Renal cortex interstitium (tissue), 11 donors: Measurements from ENCODE around the gene MYO3B. TPM values are rescaled to one million over a fixed set of nuclear protein-coding genes. Genes with fewer than 3 reads are reported as not detected.

Source experiments
- DNase-seq, 11 donors: peaks; one replicate each; pipeline ENCODE4 v3.0.0-alpha.2; 2013; ENCODE audit warnings: low read depth in 9 of 11, low spot score in 4 of 11; ENCODE audit errors: extremely low read depth in 1 of 11
- polyA plus RNA-seq, 3 donors: library from polyadenylated mRNA; unstranded; fragments of 120-200 nt; gene quantifications; one replicate each; pipeline ENCODE4 v1.2.1, GENCODE V29; 2013; ENCODE audit not compliant: insufficient read length in 3 of 3

The MYO3B gene
- polyA plus RNA-seq, 3 donors, result 6.1 to 9.9 (median 6.6) TPM

DNA sequence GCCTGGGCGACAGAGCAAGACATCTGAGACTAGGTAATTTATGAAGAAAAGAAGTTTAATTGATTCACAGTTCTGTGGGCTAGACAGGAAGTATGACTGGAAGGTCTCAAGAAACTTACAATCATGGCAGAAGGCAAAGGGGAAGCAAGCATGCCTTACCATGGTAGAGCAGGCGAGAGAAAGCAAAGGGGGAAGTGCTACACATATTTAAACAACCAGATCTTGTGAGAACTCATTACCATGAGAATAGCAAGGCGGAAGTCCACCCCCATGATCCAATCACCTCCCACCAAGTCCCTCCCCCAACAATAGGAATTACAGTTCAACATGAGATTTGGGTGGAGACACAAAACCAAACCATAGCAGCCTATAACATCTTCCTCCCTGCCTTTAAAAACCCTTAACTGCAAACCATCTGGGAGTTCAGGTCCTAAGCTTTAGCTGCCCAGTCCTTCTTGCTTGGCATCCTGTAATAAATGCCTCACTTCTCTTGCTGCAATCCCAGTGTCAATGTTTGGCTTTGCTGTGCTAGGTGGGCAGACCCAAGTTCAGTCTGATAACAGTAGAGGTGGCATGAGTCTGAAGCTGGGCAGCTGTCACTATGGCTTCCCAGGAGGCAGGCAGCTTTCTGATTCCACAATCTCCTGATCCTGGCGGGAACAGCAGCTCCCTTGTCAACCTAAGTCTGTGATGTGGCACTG is 526.0 kb downstream of the MYO3B start:
- no peak for DNase-seq
